ENCODE data around the gene AXIN1.

AXIN1 gene

GRCh38 chr16:290681-291405 is 61.7 kb downstream of the AXIN1 start:
- DNase-seq (ENCODE audit: low read depth), result no peak
- TF ChIP-seq CTCF (IDR thresholded peaks at IDR 0.05; ENCODE audit: low read depth, low read length, missing control alignments), result no peak
- in situ Hi-C loops (cut with HindIII; ENCODE audit: low sequenced_read_pairs), result no loop called here
- H3K4me3 ChIP-seq (ENCODE audit: low read depth, low read length), result no peak overlapping the region

GRCh38 chr16:290015-290680 is 62.4 kb downstream of the AXIN1 start:
- TF ChIP-seq CTCF (IDR thresholded peaks at IDR 0.05; ENCODE audit: low read depth, low read length, missing control alignments), result no peak
- in situ Hi-C loops (cut with HindIII; ENCODE audit: low sequenced_read_pairs), result no loop called here
- no peak for DNase-seq (ENCODE audit: low read depth)
- no peak overlapping the region for H3K4me3 ChIP-seq (ENCODE audit: low read depth, low read length)

GRCh38 chr16:289395-289997 is 63.0 kb downstream of the AXIN1 start:
- H3K4me3 ChIP-seq (ENCODE audit: low read depth, low read length), result no peak overlapping the region
- in situ Hi-C loops (cut with HindIII; ENCODE audit: low sequenced_read_pairs), result loop anchor here (5.0 kb wide), 1 partner anchor 42 kb away; no protein-coding TSS in a partner anchor
- DNase-seq (ENCODE audit: low read depth), result no peak
- no peak for TF ChIP-seq CTCF (IDR thresholded peaks at IDR 0.05; ENCODE audit: low read depth, low read length, missing control alignments)

- no peak for TF ChIP-seq CTCF (IDR thresholded peaks at IDR 0.05; ENCODE audit: low read depth, low read length, missing control alignments)
- H3K4me3 ChIP-seq (ENCODE audit: low read depth, low read length), result no peak overlapping the region
- in situ Hi-C loops (cut with HindIII; ENCODE audit: low sequenced_read_pairs), result loop anchor here (5.0 kb wide), 1 partner anchor 41 kb away; no protein-coding TSS in a partner anchor
- DNase-seq (ENCODE audit: low read depth), result no peak
These were observed 64.3 kb downstream of the AXIN1 start for GRCh38 chr16:287981-288920.

GRCh38 chr16:287298-287811 is 65.2 kb downstream of the AXIN1 start:
- in situ Hi-C loops (cut with HindIII; ENCODE audit: low sequenced_read_pairs), result loop anchor here (5.0 kb wide), 1 partner anchor 40 kb away; no protein-coding TSS in a partner anchor
- H3K4me3 ChIP-seq (ENCODE audit: low read depth, low read length), result no peak overlapping the region
- peak; percentile 17 for TF ChIP-seq CTCF (IDR thresholded peaks at IDR 0.05; ENCODE audit: low read depth, low read length, missing control alignments)
- DNase-seq (ENCODE audit: low read depth), result no peak

Data from astrocyte of the cerebellum (primary cell).